GM23248 (cell line): ENCODE measurements around the gene STX5.

Experiments
- EZH2 ChIP-seq: fragments of 200-600 bp; sonication (generic); IDR thresholded peaks from 2 replicates; pipeline ENCODE4 v1.6.1; 2018; ENCODE audit warnings: antibody characterized with exemption, mild to moderate bottlenecking; ENCODE audit not compliant: insufficient read depth, poor library complexity, severe bottlenecking
- EZH2phosphoT487 ChIP-seq: fragments of 200-600 bp; sonication (generic); IDR thresholded peaks from 2 replicates; pipeline ENCODE4 v1.6.1; 2018; ENCODE audit warnings: antibody characterized with exemption, moderate library complexity, mild to moderate bottlenecking, low read depth; ENCODE audit not compliant: insufficient read depth

DNA sequence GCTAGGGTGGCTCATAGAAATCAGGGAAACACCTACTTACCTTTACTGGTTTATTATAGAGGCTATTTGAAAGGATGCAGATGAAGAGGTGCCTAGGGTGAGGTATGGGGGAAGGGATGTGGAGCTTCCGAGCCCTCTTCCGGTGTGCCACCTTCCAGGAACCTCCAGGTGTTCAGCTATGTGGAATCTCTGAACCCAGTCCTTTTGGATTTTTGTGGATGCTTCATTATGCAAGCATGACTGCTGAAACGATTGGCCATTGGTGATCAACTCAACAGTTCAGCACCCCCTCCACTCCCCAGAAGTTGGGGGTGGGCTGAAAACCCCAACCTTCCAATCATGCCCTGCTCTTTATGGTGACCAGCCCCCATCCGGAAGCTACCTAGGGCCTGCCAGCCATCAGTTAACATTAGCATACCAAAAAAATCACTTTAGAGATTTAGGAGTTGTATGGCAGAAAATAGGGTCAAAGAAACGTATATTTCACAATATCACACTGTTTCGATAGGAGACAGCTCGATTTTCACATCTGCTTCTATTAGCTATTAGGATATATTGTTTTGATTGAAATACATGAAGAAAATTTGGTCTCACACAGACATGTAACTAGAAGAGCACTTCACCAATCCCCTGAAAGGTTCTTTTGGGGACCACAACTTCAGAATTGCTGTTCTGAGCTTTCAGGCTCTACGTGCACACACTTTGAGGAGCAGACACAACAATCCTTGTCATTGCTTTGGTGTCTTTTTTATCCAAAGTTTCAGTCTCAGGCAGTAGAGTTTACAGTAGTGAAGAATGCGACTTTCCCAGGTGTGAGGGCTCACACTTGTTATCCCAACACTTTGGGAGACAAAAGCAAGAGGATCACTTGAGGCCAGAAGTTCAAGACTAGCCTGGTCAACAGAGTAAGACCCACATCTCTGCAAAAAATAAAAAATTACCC is 73.7 kb downstream of the STX5 start:
- TF ChIP-seq EZH2phosphoT487 (no peak), EZH2 (no peak)
